Liver (tissue), 9 donors: ENCODE data around the gene CHST3. TPM values are rescaled to one million over a fixed set of nuclear protein-coding genes. Genes with fewer than 3 reads are reported as not detected.

Source experiments
- DNase-seq: peaks from one replicate; pipeline ENCODE4 v3.0.0-alpha.2; 2017; ENCODE audit warnings: low spot score
- H3K27ac ChIP-seq, 2 donors: one replicate each; pipeline ENCODE4 v1.7.0; 2013; ENCODE audit warnings: inconsistent platforms in 2 of 2, low read length in 2 of 2, control low read depth in 1 of 2, low read depth in 1 of 2, mild to moderate bottlenecking in 1 of 2
- H3K27me3 ChIP-seq, 4 donors: one replicate each; pipeline versions ENCODE4 v1.6.1 to v1.7.0; 2013; ENCODE audit warnings: low read length in 3 of 4, inconsistent platforms in 1 of 4, mild to moderate bottlenecking in 1 of 4, moderate library complexity in 1 of 4; ENCODE audit not compliant: control insufficient read depth in 4 of 4, insufficient read depth in 4 of 4
- H3K36me3 ChIP-seq, 4 donors: one replicate each; pipeline versions ENCODE4 v1.6.1 to v1.7.0; 2013; ENCODE audit warnings: low read length in 3 of 4, mild to moderate bottlenecking in 3 of 4, low read depth in 1 of 4, moderate library complexity in 1 of 4; ENCODE audit not compliant: control insufficient read depth in 4 of 4, insufficient read depth in 3 of 4
- H3K4me1 ChIP-seq, 4 donors: one replicate each; pipeline versions ENCODE4 v1.6.1 to v1.7.0; 2013; ENCODE audit warnings: low read length in 3 of 4, mild to moderate bottlenecking in 3 of 4, moderate library complexity in 1 of 4; ENCODE audit not compliant: control insufficient read depth in 4 of 4, insufficient read depth in 4 of 4
- H3K4me3 ChIP-seq, 3 donors: one replicate each; pipeline versions ENCODE4 v1.6.1 to v1.7.0; 2013; ENCODE audit warnings: low read length in 3 of 3, control low read depth in 1 of 3, low read depth in 1 of 3, mild to moderate bottlenecking in 1 of 3
- H3K9ac ChIP-seq, 2 donors: one replicate each; pipeline ENCODE4 v1.7.0; 2013; ENCODE audit warnings: low read length in 2 of 2, mild to moderate bottlenecking in 2 of 2, moderate library complexity in 2 of 2, control low read depth in 1 of 2, low read depth in 1 of 2
- H3K9me3 ChIP-seq, 4 donors: one replicate each; pipeline versions ENCODE4 v1.6.1 to v1.7.0; 2013; ENCODE audit warnings: low read length in 3 of 4; ENCODE audit not compliant: control insufficient read depth in 4 of 4
- ATF3 ChIP-seq: IDR thresholded peaks from 2 replicates; pipeline ENCODE4 v1.6.1; 2016; ENCODE audit warnings: antibody characterized with exemption
- CTCF ChIP-seq: fragments of 150-350 bp; IDR thresholded peaks from 2 replicates; pipeline ENCODE4 v1.5.1; 2017; ENCODE audit warnings: improper control_type of control experiment, low read depth, low read length; ENCODE audit not compliant: missing input control
- FOXA1 ChIP-seq: IDR thresholded peaks from 2 replicates; pipeline ENCODE4 v1.6.1; 2016; ENCODE audit warnings: antibody characterized with exemption
- FOXA2 ChIP-seq: IDR thresholded peaks from 2 replicates; pipeline ENCODE4 v1.6.1; 2016; ENCODE audit warnings: antibody characterized with exemption
- GABPA ChIP-seq, 2 donors: IDR thresholded peaks in 1 of 2; conservative IDR thresholded peaks in 1 of 2; 2 replicates each; pipeline ENCODE4 v1.6.1; 2016; ENCODE audit warnings: antibody characterized with exemption in 2 of 2, mild to moderate bottlenecking in 1 of 2, moderate library complexity in 1 of 2
- JUND ChIP-seq, 2 donors: IDR thresholded peaks; 2 replicates each; pipeline ENCODE4 v1.6.1; 2016; ENCODE audit warnings: antibody characterized with exemption in 2 of 2
- MAX ChIP-seq: IDR thresholded peaks from 2 replicates; pipeline ENCODE4 v1.6.1; 2016; ENCODE audit warnings: antibody characterized with exemption
- NR2F2 ChIP-seq: IDR thresholded peaks from 2 replicates; pipeline ENCODE4 v1.6.1; 2016; ENCODE audit warnings: antibody characterized with exemption
- REST ChIP-seq: IDR thresholded peaks from 2 replicates; pipeline ENCODE4 v1.6.1; 2016; ENCODE audit warnings: antibody characterized with exemption, mild to moderate bottlenecking
- RXRA ChIP-seq, 2 donors: IDR thresholded peaks; 2 replicates each; pipeline ENCODE4 v1.6.1; 2017 to 2018; ENCODE audit warnings: antibody characterized with exemption in 2 of 2, mild to moderate bottlenecking in 1 of 2
- SP1 ChIP-seq: IDR thresholded peaks from 2 replicates; pipeline ENCODE4 v1.6.1; 2018; ENCODE audit warnings: antibody characterized with exemption, mild to moderate bottlenecking
- TAF1 ChIP-seq: conservative IDR thresholded peaks from 2 replicates; pipeline ENCODE4 v1.6.1; 2016; ENCODE audit warnings: antibody characterized with exemption, mild to moderate bottlenecking
- YY1 ChIP-seq: IDR thresholded peaks from 2 replicates; pipeline ENCODE4 v1.6.1; 2016; ENCODE audit warnings: antibody characterized with exemption, mild to moderate bottlenecking
- ZBTB33 ChIP-seq: IDR thresholded peaks from 2 replicates; pipeline ENCODE4 v1.6.1; 2016; ENCODE audit warnings: antibody characterized with exemption
- WGBS: extraction: QIAGEN DNeasy Blood & Tissue Kit; methylation state at CpG from one replicate; pipeline ENCODE4 v1.1.7; 2013; 5-methylcytosine and 5-hydroxymethylcytosine counted together
- polyA plus RNA-seq, 2 donors: library from polyadenylated mRNA; stranded (reverse) in 1 of 2; unstranded in 1 of 2; fragments of 200-250 nt in 1 of 2; fragments of >200 nt in 1 of 2; fragmentation: Nextera tagmentation in 1 of 2; extraction: Ambion mirVana in 1 of 2; gene quantifications; one replicate each; pipeline versions ENCODE4 v1.2.1 to v1.2.3, GENCODE V29; 2013 to 2015
- total RNA-seq, 2 donors: library from RNA; depleted of rRNA; stranded (reverse); fragments of >200 nt; gene quantifications; one replicate each; pipeline ENCODE4 v1.2.3, GENCODE V29; 2014
- donor health status: healthy.
- donor health status: healthy.
- donor health status: healthy.
- donor health status: healthy.
- donor health status: healthy.

The CHST3 gene
- total and polyA plus RNA-seq, 4 donors, result 0.29 to 4.3 (median 1.5) TPM

- Histone ChIP-seq H3K36me3 (no peaks in the 10 kb centered on the region), H3K27ac (no peak overlapping the region), H3K9me3 (peaks cover 0 to 3% (median 0%) of the 10 kb centered on the region in 4 donors), H3K4me1 (peaks cover 0 to 7% (median 0%) of the 10 kb centered on the region in 4 donors), H3K9ac (no peak overlapping the region), H3K27me3 (no peaks in the 10 kb centered on the region), H3K4me3 (no peak overlapping the region)
- WGBS, result 91% methylated on average over 8 of the region's 8 CpGs
- DNase-seq, result no peak
- no peak for TF ChIP-seq ZBTB33
- TF ChIP-seq YY1, result no peak
- TF ChIP-seq CTCF, result no peak
- TF ChIP-seq REST, result no peak
- TF ChIP-seq FOXA1, result no peak
- no peak for TF ChIP-seq RXRA (IDR thresholded peaks at IDR 0.05)
- no peak for TF ChIP-seq JUND (IDR thresholded peaks at IDR 0.05)
- TF ChIP-seq ATF3, result no peak
- no peak for TF ChIP-seq FOXA2
- TF ChIP-seq GABPA (IDR thresholded peaks at IDR 0.05 in 1 of 2, conservative IDR thresholded peaks at IDR 0.05 in 1 of 2), result no peak
- TF ChIP-seq NR2F2, result no peak
- TF ChIP-seq MAX, result no peak
- TF ChIP-seq TAF1, result no peak
- TF ChIP-seq SP1, result no peak
Measured at GRCh38 chr10:71941318-71941717, 22.9 kb upstream of the CHST3 start.

GRCh38 chr10:71945819-71946474 lies 18.2 kb upstream of the CHST3 start:
- Histone ChIP-seq H3K36me3 (no peaks in the 10 kb centered on the region), H3K27ac (no peak overlapping the region), H3K27me3 (no peaks in the 10 kb centered on the region), H3K4me1 (no peaks in the 10 kb centered on the region), H3K9me3 (peaks cover 0 to 3% (median under 1%) of the 10 kb centered on the region in 4 donors), H3K9ac (no peak overlapping the region), H3K4me3 (no peak overlapping the region)
- WGBS, result 94% methylated on average over 8 of the region's 8 CpGs
- TF ChIP-seq RXRA (IDR thresholded peaks at IDR 0.05), result no peak
- no peak for TF ChIP-seq YY1
- TF ChIP-seq REST, result no peak
- no peak for DNase-seq
